Progenitor cell of endocrine pancreas (in vitro differentiated cells): Measurements from ENCODE around the gene OMP. TPM values are rescaled to one million over a fixed set of nuclear protein-coding genes. Genes with fewer than 3 reads are reported as not detected.

Source experiments
- DNase-seq: peaks from one replicate; pipeline ENCODE4 v3.0.0; 2021; ENCODE audit warnings: low spot score; ENCODE audit not compliant: unreplicated experiment
- H3K27ac Mint-ChIP-seq: 2 replicates; pipeline ENCODE4 v1.8.0; 2021; ENCODE audit warnings: mild to moderate bottlenecking, moderate library complexity, mixed read lengths
- H3K27me3 Mint-ChIP-seq: 2 replicates; pipeline ENCODE4 v1.8.0; 2021; ENCODE audit warnings: mixed read lengths
- H3K36me3 Mint-ChIP-seq: 2 replicates; pipeline ENCODE4 v1.8.0; 2022; ENCODE audit warnings: mixed read lengths; ENCODE audit not compliant: insufficient read depth
- H3K4me1 Mint-ChIP-seq: 2 replicates; pipeline ENCODE4 v1.8.0; 2021; ENCODE audit warnings: low read depth, mixed read lengths
- H3K4me3 Mint-ChIP-seq: 2 replicates; pipeline ENCODE4 v1.8.0; 2021; ENCODE audit warnings: low read depth, mild to moderate bottlenecking, moderate library complexity, mixed read lengths
- H3K9me3 Mint-ChIP-seq: 2 replicates; pipeline ENCODE4 v1.8.0; 2021; ENCODE audit warnings: low read depth, mixed read lengths
- CTCF ChIP-seq: fragments of 200-600 bp; sonication (generic); IDR thresholded peaks from one replicate; pipeline ENCODE4 v1.5.0; 2021; ENCODE audit warnings: antibody characterized with exemption, mild to moderate bottlenecking; ENCODE audit not compliant: unreplicated experiment
- total RNA-seq: library from RNA; stranded (reverse); gene quantifications from 2 replicates; pipeline ENCODE4 v1.2.1, GENCODE V29; 2021

Gene OMP
- total RNA-seq, 1 donor from 2014 or later = not detected

- TF ChIP-seq CTCF = no peak
- no peak overlapping the region for H3K27ac Mint-ChIP-seq
- no peak overlapping the region for H3K4me3 Mint-ChIP-seq
- H3K9me3 Mint-ChIP-seq = no peaks in the 10 kb centered on the region
- no peaks in the 10 kb centered on the region for H3K4me1 Mint-ChIP-seq
- H3K36me3 Mint-ChIP-seq = no peaks in the 10 kb centered on the region
- no peak for DNase-seq
- H3K27me3 Mint-ChIP-seq = no peaks in the 10 kb centered on the region
These were observed 3.7 kb downstream of the OMP start for GRCh38 chr11:77106321-77106720.

GRCh38 chr11:77106759-77107158 is 4.1 kb downstream of the OMP start:
- Mint-ChIP-seq H3K4me1 (no peaks in the 10 kb centered on the region), H3K4me3 (no peak overlapping the region), H3K9me3 (no peaks in the 10 kb centered on the region), H3K27ac (no peak overlapping the region), H3K27me3 (no peaks in the 10 kb centered on the region), H3K36me3 (no peaks in the 10 kb centered on the region)
- TF ChIP-seq CTCF = no peak
- DNase-seq = no peak

GRCh38 chr11:77107950-77108349 is 5.3 kb downstream of the OMP start:
- no peaks in the 10 kb centered on the region for H3K27me3 Mint-ChIP-seq
- no peak overlapping the region for H3K27ac Mint-ChIP-seq
- DNase-seq = no peak
- H3K9me3 Mint-ChIP-seq = no peaks in the 10 kb centered on the region
- no peaks in the 10 kb centered on the region for H3K4me1 Mint-ChIP-seq
- TF ChIP-seq CTCF = no peak
- H3K36me3 Mint-ChIP-seq = no peaks in the 10 kb centered on the region
- no peak overlapping the region for H3K4me3 Mint-ChIP-seq

GRCh38 chr11:77108436-77108835 is 5.8 kb downstream of the OMP start:
- Mint-ChIP-seq H3K36me3 (no peaks in the 10 kb centered on the region), H3K4me3 (no peak overlapping the region), H3K4me1 (peaks cover 1% of the 10 kb centered on the region), H3K9me3 (no peaks in the 10 kb centered on the region), H3K27me3 (no peaks in the 10 kb centered on the region), H3K27ac (no peak overlapping the region)
- TF ChIP-seq CTCF = no peak
- no peak for DNase-seq

- H3K27ac Mint-ChIP-seq = no peak overlapping the region
- no peak for DNase-seq
- H3K4me1 Mint-ChIP-seq = peaks cover 2% of the 10 kb centered on the region
- no peaks in the 10 kb centered on the region for H3K36me3 Mint-ChIP-seq
- no peak overlapping the region for H3K4me3 Mint-ChIP-seq
- no peaks in the 10 kb centered on the region for H3K27me3 Mint-ChIP-seq
- TF ChIP-seq CTCF = no peak
- H3K9me3 Mint-ChIP-seq = no peaks in the 10 kb centered on the region
These were observed 6.8 kb downstream of the OMP start for GRCh38 chr11:77109236-77110019.
